Sigmoid colon (tissue), 7 donors: ENCODE measurements around the gene ZNF701. TPM values are rescaled to one million over a fixed set of nuclear protein-coding genes. Genes with fewer than 3 reads are reported as not detected.
"Not testable (repeated sequence)": the region's sequence is repeated elsewhere in the genome, so short reads cannot be mapped to it uniquely, and the experiment has no call there.

Source experiments
- DNase-seq: peaks from one replicate; pipeline ENCODE4 v3.0.0-alpha.2; 2019
- H3K27ac ChIP-seq, 4 donors: fragments of 200-600 bp; sonication (generic); one replicate each; pipeline ENCODE4 v1.5.1; 2016 to 2019; ENCODE audit warnings: mild to moderate bottlenecking in 1 of 4
- H3K27me3 ChIP-seq, 3 donors: fragments of 200-600 bp; sonication (generic); one replicate each; pipeline ENCODE4 v1.5.1; 2019; ENCODE audit warnings: mild to moderate bottlenecking in 1 of 3
- H3K36me3 ChIP-seq, 4 donors: fragments of 200-600 bp; sonication (generic); one replicate each; pipeline ENCODE4 v1.5.1; 2016 to 2019
- H3K4me1 ChIP-seq, 4 donors: fragments of 200-600 bp; sonication (generic); one replicate each; pipeline ENCODE4 v1.5.1; 2017 to 2019
- H3K4me3 ChIP-seq, 4 donors: fragments of 200-600 bp; sonication (generic); one replicate each; pipeline ENCODE4 v1.5.1; 2017 to 2019; ENCODE audit warnings: mild to moderate bottlenecking in 2 of 4, moderate library complexity in 1 of 4
- H3K9me3 ChIP-seq, 4 donors: fragments of 200-600 bp in 3 of 4; sonication (generic) in 3 of 4; one replicate each; pipeline versions ENCODE4 v1.5.1 to v1.6.1; 2013 to 2019
- EP300 ChIP-seq, 4 donors: sonication (generic); formaldehyde crosslinking; IDR thresholded peaks; one replicate each; pipeline ENCODE4 v1.6.1; 2017; ENCODE audit warnings: antibody characterized with exemption in 4 of 4
- POLR2A ChIP-seq, 2 donors: fragments of 450-650 bp; IDR thresholded peaks; one replicate each; pipeline ENCODE4 v1.6.1; 2016; ENCODE audit warnings: antibody characterized with exemption in 2 of 2, mild to moderate bottlenecking in 2 of 2, moderate library complexity in 2 of 2
- POLR2AphosphoS5 ChIP-seq, 4 donors: sonication (generic); formaldehyde crosslinking; IDR thresholded peaks; one replicate each; pipeline ENCODE4 v1.6.1; 2017; ENCODE audit warnings: antibody characterized with exemption in 4 of 4
- WGBS, 2 donors: extraction: QIAGEN DNeasy Blood & Tissue Kit; methylation state at CpG; one replicate each; pipeline ENCODE4 v1.1.7; 2013; 5-methylcytosine and 5-hydroxymethylcytosine counted together
- intact Hi-C: fragments of 100-400 bp; cut with DNase I; formaldehyde crosslinking; loops from one replicate; pipeline ENCODE4 v1.15.1; 2023
- polyA plus RNA-seq, 3 donors: library from polyadenylated mRNA; stranded (reverse); fragments of 200-250 nt; gene quantifications; one replicate each; pipeline ENCODE4 v1.2.3, GENCODE V29; 2013
- total RNA-seq, 4 donors: library from RNA; depleted of rRNA; stranded (reverse); fragments of >200 nt; gene quantifications; one replicate each; pipeline ENCODE4 v1.1.0, GENCODE V29; 2016
- TF ChIP-seq, protein P1 (sequence below), 4 experiments: fragments of 450-650 bp in 3 of 4; fragments of 200-600 bp in 1 of 4; IDR thresholded peaks; one replicate each; pipeline ENCODE4 v1.5.1; 2016 to 2019; ENCODE audit warnings: antibody characterized with exemption in 4 of 4, mild to moderate bottlenecking in 3 of 4, moderate library complexity in 2 of 4
- donor health status: healthy with polysubstance abuse.
- donor health status: Bipolar disorder and iron deficiency.
- donor health status: healthy.

ZNF701 gene
- total and polyA plus RNA-seq, 7 donors, result 4.8 to 22.4 (median 12.4) TPM

DNA sequence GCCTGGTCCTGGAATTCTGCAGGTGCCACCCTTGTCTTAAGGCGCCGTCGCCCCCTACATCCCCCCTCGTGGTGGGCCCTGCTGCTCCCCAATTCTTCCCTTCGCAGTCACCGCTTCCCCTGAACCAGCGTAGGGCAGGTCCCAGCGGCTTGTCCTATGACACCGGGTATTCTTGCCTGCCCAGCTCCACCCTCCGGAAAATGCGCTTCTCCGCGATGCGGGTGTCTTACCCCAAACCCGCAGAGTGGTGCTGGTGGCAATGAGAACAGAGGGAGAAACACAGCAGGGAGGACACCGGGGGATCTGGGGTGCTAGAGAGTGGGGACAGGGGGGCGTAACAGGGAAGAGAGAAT lies 33.7 kb upstream of the ZNF701 start:
- Histone ChIP-seq H3K4me3 (peak overlapping the region; percentile 49 to 61 (median 58)), H3K4me1 (peaks cover 0 to 16% (median 6%) of the 10 kb centered on the region in 4 donors), H3K9me3 (no peaks in the 10 kb centered on the region), H3K36me3 (peaks cover 0 to 17% (median 2%) of the 10 kb centered on the region in 4 donors), H3K27ac (peak overlapping the region; percentile 75 to 87 (median 85)), H3K27me3 (no peaks in the 10 kb centered on the region)
- 27 to 74% methylated on average over 17 of the region's 17 CpGs for WGBS, 2 donors
- DNase-seq, result no peak
- TF ChIP-seq, protein P1, sequence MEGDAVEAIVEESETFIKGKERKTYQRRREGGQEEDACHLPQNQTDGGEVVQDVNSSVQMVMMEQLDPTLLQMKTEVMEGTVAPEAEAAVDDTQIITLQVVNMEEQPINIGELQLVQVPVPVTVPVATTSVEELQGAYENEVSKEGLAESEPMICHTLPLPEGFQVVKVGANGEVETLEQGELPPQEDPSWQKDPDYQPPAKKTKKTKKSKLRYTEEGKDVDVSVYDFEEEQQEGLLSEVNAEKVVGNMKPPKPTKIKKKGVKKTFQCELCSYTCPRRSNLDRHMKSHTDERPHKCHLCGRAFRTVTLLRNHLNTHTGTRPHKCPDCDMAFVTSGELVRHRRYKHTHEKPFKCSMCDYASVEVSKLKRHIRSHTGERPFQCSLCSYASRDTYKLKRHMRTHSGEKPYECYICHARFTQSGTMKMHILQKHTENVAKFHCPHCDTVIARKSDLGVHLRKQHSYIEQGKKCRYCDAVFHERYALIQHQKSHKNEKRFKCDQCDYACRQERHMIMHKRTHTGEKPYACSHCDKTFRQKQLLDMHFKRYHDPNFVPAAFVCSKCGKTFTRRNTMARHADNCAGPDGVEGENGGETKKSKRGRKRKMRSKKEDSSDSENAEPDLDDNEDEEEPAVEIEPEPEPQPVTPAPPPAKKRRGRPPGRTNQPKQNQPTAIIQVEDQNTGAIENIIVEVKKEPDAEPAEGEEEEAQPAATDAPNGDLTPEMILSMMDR (IDR thresholded peaks at IDR 0.05), result no peak
- TF ChIP-seq EP300 (IDR thresholded peaks at IDR 0.05) (no peak), POLR2AphosphoS5 (IDR thresholded peaks at IDR 0.05) (no peak), POLR2A (IDR thresholded peaks at IDR 0.05) (no peak)
- intact Hi-C loops, result no loop called here

DNA sequence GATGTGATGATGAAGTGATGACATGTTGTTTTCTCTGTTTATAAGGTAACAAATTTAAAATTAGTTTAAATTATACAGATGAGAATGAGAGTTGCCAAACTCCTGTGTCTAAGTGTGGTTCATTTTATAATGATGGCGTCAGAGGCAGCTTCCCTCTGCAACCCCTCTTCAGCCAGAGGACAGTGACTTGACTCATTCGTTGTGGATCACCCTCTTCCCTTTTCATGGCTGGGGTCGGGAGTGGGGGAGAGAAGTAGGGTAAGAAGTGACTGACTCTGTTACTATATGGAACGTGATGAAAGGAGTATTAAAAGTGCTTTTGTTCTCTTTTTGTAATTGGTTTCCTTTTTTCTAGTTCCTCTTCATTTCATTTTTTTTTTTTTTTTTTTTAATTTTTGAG lies 31.3 kb upstream of the ZNF701 start:
- H3K4me3 ChIP-seq, H3K27me3 ChIP-seq, H3K9me3 ChIP-seq, intact Hi-C loops, DNase-seq, H3K27ac ChIP-seq: not testable (repeated sequence)
- H3K4me1 ChIP-seq, result peaks cover 0 to 16% (median 6%) of the 10 kb centered on the region in 4 donors
- peaks cover 0 to 15% (median 7%) of the 10 kb centered on the region in 4 donors for H3K36me3 ChIP-seq
- 71 to 86% methylated on average over 4 of the region's 4 CpGs for WGBS, 2 donors

DNA sequence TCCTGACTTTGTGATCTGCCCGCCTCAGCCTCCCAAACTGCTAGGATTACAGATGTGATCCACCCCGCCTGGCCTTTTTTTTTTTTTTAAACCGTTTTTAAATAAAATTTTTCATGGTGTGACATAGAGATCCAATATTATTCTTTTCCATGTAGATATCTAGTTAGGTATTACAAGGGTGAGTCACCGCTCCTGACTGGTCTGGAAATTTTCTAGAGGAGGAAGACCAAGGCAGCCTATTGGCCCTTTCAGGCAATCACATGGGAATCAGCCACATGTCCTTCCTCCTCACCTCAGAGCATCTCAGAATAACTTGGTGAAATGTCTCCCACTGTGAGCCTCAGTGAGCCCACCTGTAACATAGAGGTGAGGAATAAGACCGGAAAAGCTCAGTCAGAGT lies 28.9 kb upstream of the ZNF701 start:
- H3K4me3 ChIP-seq, DNase-seq, H3K27me3 ChIP-seq, H3K27ac ChIP-seq, H3K9me3 ChIP-seq, intact Hi-C loops, H3K4me1 ChIP-seq: not testable (repeated sequence)
- peaks cover 0 to 33% (median 19%) of the 10 kb centered on the region in 4 donors for H3K36me3 ChIP-seq
- WGBS, 2 donors, result 98% methylated on average over 5 of the region's 5 CpGs

DNA sequence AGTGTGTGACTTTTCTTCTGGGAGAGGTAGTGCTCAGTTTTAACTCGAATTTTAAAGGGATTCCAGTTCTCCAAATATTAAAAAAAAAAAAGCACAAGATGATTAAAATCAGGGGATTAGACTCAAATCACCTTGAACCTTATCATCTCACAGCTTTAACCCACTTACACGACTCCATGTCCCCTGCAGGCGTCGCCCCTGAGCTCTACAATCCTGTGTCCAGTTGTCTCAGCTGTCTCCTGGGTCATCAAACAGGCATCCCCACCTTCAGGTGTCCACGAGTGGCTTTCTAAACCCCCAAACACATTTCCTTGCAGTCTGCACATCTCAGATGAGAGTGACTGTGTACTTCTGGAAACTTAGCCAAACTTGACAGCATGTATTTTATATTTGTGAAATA lies 28.5 kb upstream of the ZNF701 start:
- TF ChIP-seq POLR2AphosphoS5 (IDR thresholded peaks at IDR 0.05) (no peak), POLR2A (IDR thresholded peaks at IDR 0.05) (no peak), EP300 (IDR thresholded peaks at IDR 0.05) (no peak)
- TF ChIP-seq, protein P1 (IDR thresholded peaks at IDR 0.05), result no peak
- 94 to 95% methylated on average over 5 of the region's 5 CpGs for WGBS, 2 donors
- Histone ChIP-seq H3K27me3 (no peaks in the 10 kb centered on the region), H3K9me3 (peaks cover 0 to 6% (median 0%) of the 10 kb centered on the region in 4 donors), H3K4me3 (no peak overlapping the region), H3K36me3 (peaks cover 0 to 36% (median 19%) of the 10 kb centered on the region in 4 donors), H3K4me1 (peaks cover 0 to 4% (median 2%) of the 10 kb centered on the region in 4 donors), H3K27ac (no peak overlapping the region)
- DNase-seq, result no peak
- intact Hi-C loops, result no loop called here

DNA sequence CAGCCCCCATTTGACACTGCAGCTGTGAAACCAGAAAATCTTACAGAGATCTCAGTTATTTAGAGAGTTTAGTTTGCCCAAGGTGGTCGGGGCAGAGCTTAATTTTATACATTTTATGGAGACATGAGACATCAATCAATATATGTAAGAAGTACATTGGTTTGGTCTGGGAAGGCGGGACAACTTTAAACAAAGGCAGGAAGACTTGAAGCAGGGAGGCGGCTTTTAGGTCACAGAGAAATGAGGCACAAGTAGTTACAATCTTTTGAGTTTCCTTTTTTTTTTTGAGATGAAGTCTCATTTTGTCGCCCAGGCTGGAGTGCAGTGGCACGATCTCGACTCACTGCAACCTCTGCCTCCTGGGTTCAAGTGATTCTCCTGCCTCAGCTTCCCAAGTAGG lies 27.5 kb upstream of the ZNF701 start:
- H3K36me3 ChIP-seq, result peaks cover 0 to 45% (median 20%) of the 10 kb centered on the region in 4 donors
- H3K4me1 ChIP-seq, H3K4me3 ChIP-seq, H3K9me3 ChIP-seq, H3K27me3 ChIP-seq, H3K27ac ChIP-seq, intact Hi-C loops, DNase-seq: not testable (repeated sequence)
- WGBS, 2 donors, result 86 to 87% methylated on average over 6 of the region's 6 CpGs

DNA sequence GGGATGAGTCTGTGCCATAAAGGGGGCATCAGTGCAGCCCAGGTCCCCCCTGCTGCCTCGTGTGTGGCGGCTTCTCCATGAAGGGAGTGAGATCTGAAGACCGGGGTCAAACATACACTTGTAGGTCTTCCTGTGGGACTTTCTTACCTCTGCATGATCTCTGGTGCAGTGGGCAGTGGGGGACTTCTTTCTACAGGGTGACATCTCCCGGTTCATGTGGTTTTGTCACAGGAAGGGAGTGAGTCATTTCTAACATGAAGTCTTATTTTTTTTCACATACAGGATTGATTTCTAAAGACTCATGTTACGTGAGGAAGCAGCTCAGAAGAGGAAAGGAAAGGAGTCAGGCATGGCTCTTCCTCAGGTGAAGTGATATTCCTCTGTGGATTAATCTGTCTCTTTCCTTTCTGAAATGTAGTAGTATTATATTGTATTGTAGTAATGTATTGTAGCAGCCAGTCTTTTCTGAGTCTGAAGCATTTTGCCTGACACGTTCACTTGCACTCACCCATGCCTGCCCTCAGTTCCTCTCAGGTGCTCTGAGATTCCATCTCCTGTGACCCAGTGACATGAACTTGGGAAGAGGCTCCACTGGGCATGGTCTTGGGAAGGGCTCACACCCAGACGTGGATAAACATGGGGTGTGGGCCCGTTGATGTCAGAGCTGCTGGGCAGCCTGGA lies 27.0 kb upstream of the ZNF701 start:
- H3K27ac ChIP-seq, result no peak overlapping the region
- intact Hi-C loops, result no loop called here
- H3K27me3 ChIP-seq, result no peaks in the 10 kb centered on the region
- H3K4me3 ChIP-seq, result no peak overlapping the region
- DNase-seq, result no peak
- peaks cover under 1 to 50% (median 23%) of the 10 kb centered on the region in 4 donors for H3K36me3 ChIP-seq
- no peaks in the 10 kb centered on the region for H3K4me1 ChIP-seq
- TF ChIP-seq POLR2AphosphoS5 (IDR thresholded peaks at IDR 0.05) (no peak), EP300 (IDR thresholded peaks at IDR 0.05) (no peak), POLR2A (IDR thresholded peaks at IDR 0.05) (no peak)
- TF ChIP-seq, protein P1 (IDR thresholded peaks at IDR 0.05), result no peak
- H3K9me3 ChIP-seq, result peaks cover 0 to 6% (median 0%) of the 10 kb centered on the region in 4 donors
- WGBS, 2 donors, result 71 to 89% methylated on average over 8 of the region's 8 CpGs
